Activated naive CD8-positive, alpha-beta T cell (primary cell): Measurements from ENCODE around the gene PRKCQ.

Source experiments
- H3K27ac Mint-ChIP-seq: one replicate; pipeline ENCODE4 v1.8.0; 2021; ENCODE audit warnings: mixed read lengths
- H3K27me3 Mint-ChIP-seq: one replicate; pipeline ENCODE4 v1.8.0; 2021; ENCODE audit warnings: mixed read lengths
- H3K36me3 Mint-ChIP-seq: one replicate; pipeline ENCODE4 v1.8.0; 2021; ENCODE audit warnings: mixed read lengths
- H3K4me1 Mint-ChIP-seq: one replicate; pipeline ENCODE4 v1.8.0; 2021; ENCODE audit warnings: low read depth, mixed read lengths
- H3K4me3 Mint-ChIP-seq: one replicate; pipeline ENCODE4 v1.8.0; 2021; ENCODE audit warnings: mild to moderate bottlenecking, mixed read lengths
- H3K9me3 Mint-ChIP-seq: one replicate; pipeline ENCODE4 v1.8.0; 2021; ENCODE audit warnings: low read depth, mixed read lengths

Gene PRKCQ

GRCh38 chr10:6567203-6567703, 12.8 kb downstream of the PRKCQ start:
- no peaks in the 10 kb centered on the region for H3K27me3 Mint-ChIP-seq
- peaks cover 14% of the 10 kb centered on the region for H3K36me3 Mint-ChIP-seq
- H3K4me3 Mint-ChIP-seq: peak overlapping the region; percentile 33
- H3K27ac Mint-ChIP-seq: peak overlapping the region; percentile 83
- no peaks in the 10 kb centered on the region for H3K9me3 Mint-ChIP-seq
- H3K4me1 Mint-ChIP-seq: peaks cover 95% of the 10 kb centered on the region

DNA sequence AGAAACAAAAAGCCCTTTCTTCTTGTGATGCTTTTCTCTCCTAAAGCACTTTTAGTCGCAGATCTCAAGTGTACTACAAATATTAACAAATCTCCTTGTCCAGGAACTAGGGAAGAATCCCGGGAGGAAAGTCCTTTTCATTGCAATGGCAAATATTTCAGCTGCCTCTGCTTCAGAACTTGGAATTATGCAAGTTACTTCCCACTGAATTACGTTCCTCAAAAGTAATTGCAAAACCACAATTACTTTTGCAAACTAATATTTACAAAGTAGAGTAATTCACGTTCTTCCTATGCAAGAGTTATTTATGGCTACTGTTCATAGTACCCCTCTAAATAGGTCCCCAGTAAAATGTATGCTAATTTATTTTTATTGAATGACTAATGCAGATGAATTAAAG, 14.5 kb downstream of the PRKCQ start:
- H3K4me3 Mint-ChIP-seq: no peak overlapping the region
- H3K27ac Mint-ChIP-seq: peak overlapping the region; percentile 87
- no peaks in the 10 kb centered on the region for H3K9me3 Mint-ChIP-seq
- H3K36me3 Mint-ChIP-seq: peaks cover 11% of the 10 kb centered on the region
- no peaks in the 10 kb centered on the region for H3K27me3 Mint-ChIP-seq
- peaks cover 89% of the 10 kb centered on the region for H3K4me1 Mint-ChIP-seq

DNA sequence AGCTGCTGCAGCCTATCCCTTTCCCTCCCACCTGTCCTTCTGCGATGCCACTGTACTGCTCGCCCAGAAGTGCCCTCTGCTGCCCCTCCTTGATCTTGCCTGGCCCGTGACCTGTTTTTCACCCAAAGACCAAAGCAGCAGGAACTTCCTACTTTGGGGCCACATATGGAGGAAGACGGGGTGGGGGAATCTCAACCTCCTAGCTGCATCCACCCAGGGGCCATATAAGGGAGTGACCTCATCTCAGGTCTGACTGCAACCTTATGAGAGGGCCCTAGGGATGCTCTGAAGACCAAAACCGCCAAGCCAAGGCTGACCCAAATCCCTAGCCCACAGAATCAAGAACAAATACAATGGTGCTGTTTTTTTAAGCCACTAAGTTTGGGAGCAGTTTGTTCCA, 15.7 kb downstream of the PRKCQ start:
- no peaks in the 10 kb centered on the region for H3K27me3 Mint-ChIP-seq
- H3K4me3 Mint-ChIP-seq: peak overlapping the region; percentile 35

GRCh38 chr10:6563731-6564130, 16.3 kb downstream of the PRKCQ start:
- Mint-ChIP-seq H3K4me1 (peaks cover 86% of the 10 kb centered on the region), H3K36me3 (peaks cover 2% of the 10 kb centered on the region), H3K27ac (peak overlapping the region; percentile 87), H3K4me3 (peak overlapping the region; percentile 73), H3K27me3 (no peaks in the 10 kb centered on the region), H3K9me3 (no peaks in the 10 kb centered on the region)

More for the DNA sequence above, 15.7 kb downstream of the PRKCQ start:
- peak overlapping the region; percentile 87 for H3K27ac Mint-ChIP-seq
- peaks cover 87% of the 10 kb centered on the region for H3K4me1 Mint-ChIP-seq
- no peaks in the 10 kb centered on the region for H3K9me3 Mint-ChIP-seq
- H3K36me3 Mint-ChIP-seq: peaks cover 5% of the 10 kb centered on the region

GRCh38 chr10:6563075-6563474, 17.0 kb downstream of the PRKCQ start:
- H3K27ac Mint-ChIP-seq: peak overlapping the region; percentile 87
- no peaks in the 10 kb centered on the region for H3K27me3 Mint-ChIP-seq
- H3K4me3 Mint-ChIP-seq: peak overlapping the region; percentile 73
- peaks cover 6% of the 10 kb centered on the region for H3K36me3 Mint-ChIP-seq
- peaks cover 89% of the 10 kb centered on the region for H3K4me1 Mint-ChIP-seq
- H3K9me3 Mint-ChIP-seq: no peaks in the 10 kb centered on the region

DNA sequence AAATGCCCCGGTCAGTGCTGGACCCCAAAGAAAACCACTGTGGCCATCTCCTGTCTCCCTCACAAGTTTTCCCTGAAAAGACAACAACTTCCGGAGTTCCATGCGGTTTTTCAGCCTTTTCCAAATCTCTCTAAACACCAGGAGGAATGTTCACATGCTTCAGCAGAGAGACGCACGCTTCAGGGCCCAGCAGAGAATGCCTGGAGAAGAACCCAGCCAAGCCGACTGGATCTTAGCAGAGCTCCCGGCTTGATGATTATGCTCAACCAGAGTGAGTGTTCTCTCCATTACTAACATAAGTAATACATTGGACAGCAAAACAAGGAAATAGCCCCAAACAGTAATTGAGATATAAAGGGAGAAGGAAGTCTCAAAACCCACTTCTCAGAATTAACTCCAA, 17.9 kb downstream of the PRKCQ start:
- H3K9me3 Mint-ChIP-seq: no peaks in the 10 kb centered on the region
- H3K36me3 Mint-ChIP-seq: peaks cover 13% of the 10 kb centered on the region
- peak overlapping the region; percentile 87 for H3K27ac Mint-ChIP-seq
- peaks cover 90% of the 10 kb centered on the region for H3K4me1 Mint-ChIP-seq
- H3K27me3 Mint-ChIP-seq: no peaks in the 10 kb centered on the region
- H3K4me3 Mint-ChIP-seq: peak overlapping the region; percentile 6

GRCh38 chr10:6561552-6561951, 18.5 kb downstream of the PRKCQ start:
- peaks cover 90% of the 10 kb centered on the region for H3K4me1 Mint-ChIP-seq
- H3K27ac Mint-ChIP-seq: peak overlapping the region; percentile 87
- no peaks in the 10 kb centered on the region for H3K27me3 Mint-ChIP-seq
- peak overlapping the region; percentile 61 for H3K4me3 Mint-ChIP-seq
- no peaks in the 10 kb centered on the region for H3K9me3 Mint-ChIP-seq
- peaks cover 19% of the 10 kb centered on the region for H3K36me3 Mint-ChIP-seq

DNA sequence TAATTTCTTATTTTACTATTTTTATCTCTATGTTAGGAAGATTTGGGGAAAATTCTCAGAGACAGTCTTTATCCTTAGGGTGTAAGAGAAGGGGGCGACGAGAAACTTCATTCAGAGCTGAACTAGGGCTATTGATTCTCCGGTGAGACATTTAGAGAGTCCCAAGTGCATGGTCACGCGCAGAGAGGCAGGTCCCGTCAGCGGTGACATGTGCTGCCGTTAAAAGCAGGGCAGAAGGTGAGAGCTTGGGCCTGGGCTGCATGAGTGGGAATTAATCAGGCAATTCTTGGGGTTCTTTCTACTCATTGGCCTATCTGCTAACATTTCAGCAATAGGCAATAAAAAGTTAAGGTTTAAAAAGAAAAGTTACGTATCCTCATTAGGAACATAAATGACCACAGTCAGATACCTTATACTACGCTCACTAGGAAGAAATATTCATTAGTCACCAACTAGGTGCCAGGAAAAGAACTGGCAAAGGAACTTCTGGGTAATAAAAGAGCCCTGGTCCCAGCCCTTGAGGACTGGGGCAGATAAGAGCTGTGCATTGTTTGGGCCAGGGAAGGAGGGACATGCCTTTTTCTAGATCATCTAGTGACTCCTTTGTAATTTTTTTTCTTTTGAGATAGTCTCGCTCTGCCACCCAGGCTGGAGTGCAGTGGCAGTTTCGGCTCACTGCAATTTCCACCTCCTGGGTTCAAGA, 21.2 kb downstream of the PRKCQ start:
- H3K4me3 Mint-ChIP-seq: peak overlapping the region; percentile 76
- H3K9me3 Mint-ChIP-seq: peaks cover 4% of the 10 kb centered on the region
- H3K4me1 Mint-ChIP-seq: peaks cover 87% of the 10 kb centered on the region
- H3K27ac Mint-ChIP-seq: peak overlapping the region; percentile 90
- peaks cover 21% of the 10 kb centered on the region for H3K36me3 Mint-ChIP-seq
- no peaks in the 10 kb centered on the region for H3K27me3 Mint-ChIP-seq

DNA sequence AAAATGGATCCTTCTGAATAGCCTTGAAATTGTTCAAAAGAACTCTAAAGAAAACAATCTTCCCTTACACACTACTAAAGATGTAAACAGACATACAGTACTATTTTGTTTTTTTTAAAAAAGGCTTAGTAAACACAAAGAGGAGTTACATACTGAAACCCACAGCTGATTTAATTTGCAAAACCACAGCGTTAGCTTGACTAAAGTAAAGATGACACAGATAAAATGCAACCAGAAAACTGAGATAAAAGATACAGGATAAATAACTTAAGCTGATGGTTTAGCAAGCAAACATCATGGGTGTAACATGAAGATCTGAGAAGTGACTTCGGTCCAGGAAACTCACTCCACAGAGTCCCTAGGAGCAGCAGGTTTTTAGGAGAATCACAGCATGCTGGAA, 21.8 kb downstream of the PRKCQ start:
- H3K27ac Mint-ChIP-seq: peak overlapping the region; percentile 90
- H3K4me1 Mint-ChIP-seq: peaks cover 86% of the 10 kb centered on the region
- H3K36me3 Mint-ChIP-seq: peaks cover 23% of the 10 kb centered on the region
- peaks cover 4% of the 10 kb centered on the region for H3K9me3 Mint-ChIP-seq
- no peaks in the 10 kb centered on the region for H3K27me3 Mint-ChIP-seq
- H3K4me3 Mint-ChIP-seq: peak overlapping the region; percentile 76

DNA sequence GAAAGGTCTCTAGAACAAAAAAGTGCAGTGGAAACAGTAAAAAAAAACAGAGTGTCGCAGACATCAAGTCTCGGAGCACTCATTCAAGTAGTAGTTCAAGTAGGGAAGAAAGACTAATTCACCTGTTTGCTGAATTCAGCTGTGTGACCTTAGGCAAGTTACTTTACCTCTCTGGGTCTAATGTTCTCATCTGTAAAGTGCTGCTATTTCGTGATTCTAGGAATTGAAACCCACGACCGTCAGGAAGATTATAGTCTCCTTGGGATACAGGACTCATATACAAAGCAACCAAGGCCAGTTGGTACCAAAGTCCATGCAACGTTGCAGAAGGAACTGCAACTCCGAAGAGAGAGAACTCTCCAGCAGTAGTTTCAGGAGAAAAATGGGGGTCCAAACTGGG, 26.1 kb downstream of the PRKCQ start:
- Mint-ChIP-seq H3K36me3 (peaks cover 26% of the 10 kb centered on the region), H3K27ac (peak overlapping the region; percentile 52), H3K4me1 (peaks cover 78% of the 10 kb centered on the region)

GRCh38 chr10:6543431-6544005, 36.6 kb downstream of the PRKCQ start:
- no peaks in the 10 kb centered on the region for H3K27me3 Mint-ChIP-seq
- peaks cover 7% of the 10 kb centered on the region for H3K36me3 Mint-ChIP-seq
- H3K4me3 Mint-ChIP-seq: peak overlapping the region; percentile 92
- H3K4me1 Mint-ChIP-seq: peaks cover 78% of the 10 kb centered on the region
- peak overlapping the region; percentile 98 for H3K27ac Mint-ChIP-seq
- H3K9me3 Mint-ChIP-seq: no peaks in the 10 kb centered on the region

More for the DNA sequence above, 26.1 kb downstream of the PRKCQ start:
- Mint-ChIP-seq H3K9me3 (peaks cover 4% of the 10 kb centered on the region), H3K27me3 (no peaks in the 10 kb centered on the region), H3K4me3 (no peak overlapping the region)

DNA sequence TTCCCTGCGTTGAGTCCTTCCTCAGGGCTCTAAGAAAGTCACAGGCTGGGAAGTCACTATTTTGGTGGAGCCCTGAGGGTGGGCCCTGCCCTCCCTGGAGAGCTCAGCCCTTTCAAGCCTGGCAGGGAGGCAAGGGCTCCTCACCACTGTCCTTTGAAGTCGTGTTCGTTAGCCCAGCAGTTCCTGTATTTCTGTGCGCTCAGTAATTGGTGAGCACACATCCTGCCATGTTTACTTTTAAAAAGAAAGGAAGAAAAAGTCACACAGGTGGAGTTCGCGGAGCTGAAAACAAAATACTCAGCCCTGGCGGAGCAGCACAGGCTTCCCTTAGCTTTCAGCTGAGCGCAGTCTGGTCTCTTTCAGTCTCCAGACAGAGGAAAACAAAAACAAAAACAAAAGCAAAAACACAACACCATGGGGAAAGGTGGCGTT, 37.1 kb downstream of the PRKCQ start:
- peak overlapping the region; percentile 92 for H3K4me3 Mint-ChIP-seq
- no peaks in the 10 kb centered on the region for H3K27me3 Mint-ChIP-seq
- H3K4me1 Mint-ChIP-seq: peaks cover 82% of the 10 kb centered on the region
- peak overlapping the region; percentile 98 for H3K27ac Mint-ChIP-seq
- no peaks in the 10 kb centered on the region for H3K9me3 Mint-ChIP-seq
- H3K36me3 Mint-ChIP-seq: peaks cover 7% of the 10 kb centered on the region

DNA sequence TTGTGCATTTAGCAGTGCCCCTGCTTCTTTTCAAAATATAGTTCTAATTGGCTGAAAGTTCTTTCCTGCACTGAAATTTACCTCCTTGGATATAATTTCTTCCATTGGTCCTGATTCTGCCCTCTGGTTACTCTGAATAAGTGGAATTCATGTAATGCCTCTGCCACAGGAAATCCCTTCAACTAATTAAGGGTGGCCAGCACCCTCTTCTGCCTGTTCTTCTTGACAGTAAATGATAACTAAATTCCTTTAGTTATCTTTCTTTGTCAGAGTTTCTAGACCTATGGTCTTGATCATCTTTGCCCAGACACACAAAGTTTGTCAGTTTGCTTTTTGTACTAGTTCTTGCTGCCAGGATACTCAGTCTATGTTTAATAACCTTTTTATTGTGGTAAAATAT, 40.2 kb downstream of the PRKCQ start:
- Mint-ChIP-seq H3K36me3 (peaks cover 10% of the 10 kb centered on the region), H3K27ac (peak overlapping the region; percentile 41), H3K4me3 (no peak overlapping the region), H3K9me3 (no peaks in the 10 kb centered on the region), H3K4me1 (peaks cover 90% of the 10 kb centered on the region), H3K27me3 (no peaks in the 10 kb centered on the region)

- Mint-ChIP-seq H3K4me3 (no peak overlapping the region), H3K4me1 (peaks cover 80% of the 10 kb centered on the region)
Observed at GRCh38 chr10:6537770-6538169, 42.3 kb downstream of the PRKCQ start.

GRCh38 chr10:6536102-6536501, 44.0 kb downstream of the PRKCQ start:
- no peaks in the 10 kb centered on the region for H3K9me3 Mint-ChIP-seq
- H3K36me3 Mint-ChIP-seq: peaks cover 10% of the 10 kb centered on the region
- peaks cover 81% of the 10 kb centered on the region for H3K4me1 Mint-ChIP-seq
- no peak overlapping the region for H3K4me3 Mint-ChIP-seq
- H3K27ac Mint-ChIP-seq: peak overlapping the region; percentile 86
- no peaks in the 10 kb centered on the region for H3K27me3 Mint-ChIP-seq

More at GRCh38 chr10:6537770-6538169, 42.3 kb downstream of the PRKCQ start:
- Mint-ChIP-seq H3K27ac (peak overlapping the region; percentile 81), H3K36me3 (peaks cover 10% of the 10 kb centered on the region), H3K27me3 (no peaks in the 10 kb centered on the region), H3K9me3 (no peaks in the 10 kb centered on the region)
